Measurements from ENCODE around the gene SELENOI. TPM values are rescaled to one million over a fixed set of nuclear protein-coding genes. Genes with fewer than 3 reads are reported as not detected.
A peak's percentile ranks its signal among the peaks of the same experiment; 100 is the strongest.

Gene SELENOI
- total and polyA plus RNA-seq, 10 of the 15 experiments (the other 5 are each of a cell fraction or from before 2014, with no cell fraction given): 5.2 to 31.4 (median 17.4) TPM

- peaks cover 62% of the 10 kb centered on the region for H3K79me2 ChIP-seq (ENCODE audit: control insufficient read depth, insufficient read depth, low read length)
- no peak for ATAC-seq
These were observed 729 bp upstream of the SELENOI start for GRCh38 chr2:26345283-26345544.

More at GRCh38 chr2:26345283-26345544, 729 bp upstream of the SELENOI start:
- H3K27ac ChIP-seq (ENCODE audit: control insufficient read depth, insufficient read depth): peak overlapping the region; percentile 89
- ChIA-PET POLR2A (interaction anchor here (0.7 to 3.8 kb wide), 12 partner anchors 11 to 789 kb away, joined by 3 to 35 read pairs (median 4); partner anchors contain the start of genes ASXL2, HADHA and HADHB), CTCF (interaction anchor here (0.7 to 1.1 kb wide), 3 partner anchors 8 to 15 kb away, joined by 3 to 5 read pairs (median 4); no protein-coding TSS in a partner anchor), RAD21 (ENCODE audit: unreplicated experiment) (interaction anchor here (0.7 to 1.2 kb wide), 6 partner anchors 11 to 738 kb away, joined by 3 to 5 read pairs (median 3); partner anchors contain the start of gene ASXL2), SMC1A (ENCODE audit: uncharacterized antibody, unreplicated experiment) (interaction anchor here (0.9 to 2.4 kb wide), 7 partner anchors 37 to 175 kb away, joined by 3 to 10 read pairs (median 4); no protein-coding TSS in a partner anchor)
- H3K36me3 ChIP-seq (ENCODE audit: control insufficient read depth in 2 of 2, insufficient read depth in 2 of 2, low read length in 1 of 2): no peaks in the 10 kb centered on the region
- TF ChIP-seq ZNF384 (IDR thresholded peaks at IDR 0.05; ENCODE audit: borderline replicate concordance, low read depth, low read length): no peak
- no peak for TF ChIP-seq FOS (IDR thresholded peaks at IDR 0.05; ENCODE audit: borderline replicate concordance, extremely low read depth, insufficient read length)
- no peak for TF ChIP-seq CTCF (IDR thresholded peaks at IDR 0.05 in 2 of 3, conservative IDR thresholded peaks at IDR 0.05 in 1 of 3; ENCODE audit: control insufficient read depth in 2 of 3, extremely low read depth in 1 of 3, insufficient read depth in 1 of 3, low read depth in 3 of 3, low read length in 3 of 3)
- TF ChIP-seq SIX5 (IDR thresholded peaks at IDR 0.05; ENCODE audit: low read depth, low read length, severe bottlenecking): no peak
- TF ChIP-seq SMC3 (IDR thresholded peaks at IDR 0.05; ENCODE audit: borderline replicate concordance, low read length): no peak
- TF ChIP-seq ATF2 (IDR thresholded peaks at IDR 0.05; ENCODE audit: low read length): no peak
- no peak for TF ChIP-seq ATF7 (IDR thresholded peaks at IDR 0.05; ENCODE audit: low read depth)
- TF ChIP-seq NBN (IDR thresholded peaks at IDR 0.05): no peak
- no peak for TF ChIP-seq SREBF2 (IDR thresholded peaks at IDR 0.05; ENCODE audit: low read length)
- no peak for TF ChIP-seq NFYB (IDR thresholded peaks at IDR 0.05; ENCODE audit: insufficient read depth, low read depth, low read length)
- no peak for TF ChIP-seq NR2C2 (IDR thresholded peaks at IDR 0.05; ENCODE audit: borderline replicate concordance, control insufficient read depth, insufficient read length, low read depth)
- no peak for TF ChIP-seq DPF2 (IDR thresholded peaks at IDR 0.05)
- WGBS (ENCODE audit: insufficient coverage, insufficient replicate concordance, low lambda C conversion rate, missing lambda C conversion rate): 7% methylated on average over 9 of the region's 9 CpGs
- H3K4me1 ChIP-seq (ENCODE audit: control insufficient read depth, insufficient read depth, low read length): peaks cover 12% of the 10 kb centered on the region
- no peaks in the 10 kb centered on the region for H3K27me3 ChIP-seq (replicated peaks in 1 of 2; ENCODE audit: control insufficient read depth in 2 of 2, insufficient read depth in 2 of 2, low read length in 1 of 2)
- DNase-seq (ENCODE audit: low read depth, low spot score): no peak
- no peaks in the 10 kb centered on the region for H4K20me1 ChIP-seq (ENCODE audit: control insufficient read depth, insufficient read depth)
- H3K9me3 ChIP-seq (replicated peaks; ENCODE audit: control insufficient read depth, insufficient read depth, low read length): no peaks in the 10 kb centered on the region
- TSS peak; percentile 96 for BruUV-seq (replicated peaks)
- in situ Hi-C loops (cut with MboI): no loop called here
- H3K9ac ChIP-seq (ENCODE audit: control insufficient read depth, insufficient read depth, low read length): peak overlapping the region; percentile 89
- H2AFZ ChIP-seq (ENCODE audit: control insufficient read depth, low read depth, low read length): peak overlapping the region; percentile 94
- intact Hi-C loops (cut with micrococcal nuclease; ENCODE audit: unreplicated experiment): loop anchor here (1.0 kb wide), 1 partner anchor 101 kb away; the partner anchor contains the start of genes HADHA and HADHB
- no peak for FAIRE-seq
- peak overlapping the region; percentile 70 for H3K4me3 ChIP-seq
- H3K4me2 ChIP-seq (ENCODE audit: control insufficient read depth, insufficient read depth): peak overlapping the region; percentile 75
